Measurements from ENCODE around the gene CD6.

CD6 gene

GRCh38 chr11:61045271-61045670, 73.8 kb downstream of the CD6 start:
- DNase-seq (no peak), ATAC-seq (ENCODE audit: insufficient read depth, low read depth) (no peak)
- Histone ChIP-seq H3K79me2 (ENCODE audit: insufficient read depth, low read length) (no peaks in the 10 kb centered on the region), H3K4me3 (ENCODE audit: low read depth in 1 of 2, low read length in 2 of 2) (no peak overlapping the region), H3K9ac (ENCODE audit: low read depth, low read length) (no peak overlapping the region), H3K27me3 (ENCODE audit: insufficient read depth, low read length, poor library complexity) (peaks cover 19% of the 10 kb centered on the region), H3K4me1 (ENCODE audit: insufficient read depth, low read length) (no peaks in the 10 kb centered on the region), H3K36me3 (ENCODE audit: insufficient read depth, low read length) (no peaks in the 10 kb centered on the region), H3K4me2 (ENCODE audit: insufficient read depth, low read length) (no peak overlapping the region), H4K20me1 (ENCODE audit: insufficient read depth, low read length) (no peaks in the 10 kb centered on the region; the same call in 1 of the 2 replicates), H3K9me3 (ENCODE audit: insufficient read depth, low read length, severe bottlenecking) (no peaks in the 10 kb centered on the region), H3K27ac (ENCODE audit: low read length) (no peak overlapping the region), H2AFZ (ENCODE audit: low read depth, low read length) (no peak overlapping the region)
- TF ChIP-seq, protein P1, sequence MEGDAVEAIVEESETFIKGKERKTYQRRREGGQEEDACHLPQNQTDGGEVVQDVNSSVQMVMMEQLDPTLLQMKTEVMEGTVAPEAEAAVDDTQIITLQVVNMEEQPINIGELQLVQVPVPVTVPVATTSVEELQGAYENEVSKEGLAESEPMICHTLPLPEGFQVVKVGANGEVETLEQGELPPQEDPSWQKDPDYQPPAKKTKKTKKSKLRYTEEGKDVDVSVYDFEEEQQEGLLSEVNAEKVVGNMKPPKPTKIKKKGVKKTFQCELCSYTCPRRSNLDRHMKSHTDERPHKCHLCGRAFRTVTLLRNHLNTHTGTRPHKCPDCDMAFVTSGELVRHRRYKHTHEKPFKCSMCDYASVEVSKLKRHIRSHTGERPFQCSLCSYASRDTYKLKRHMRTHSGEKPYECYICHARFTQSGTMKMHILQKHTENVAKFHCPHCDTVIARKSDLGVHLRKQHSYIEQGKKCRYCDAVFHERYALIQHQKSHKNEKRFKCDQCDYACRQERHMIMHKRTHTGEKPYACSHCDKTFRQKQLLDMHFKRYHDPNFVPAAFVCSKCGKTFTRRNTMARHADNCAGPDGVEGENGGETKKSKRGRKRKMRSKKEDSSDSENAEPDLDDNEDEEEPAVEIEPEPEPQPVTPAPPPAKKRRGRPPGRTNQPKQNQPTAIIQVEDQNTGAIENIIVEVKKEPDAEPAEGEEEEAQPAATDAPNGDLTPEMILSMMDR (IDR thresholded peaks at IDR 0.05; ENCODE audit: borderline replicate concordance, extremely low read depth, low read length, poor library complexity, severe bottlenecking), result no peak
- no peak for TF ChIP-seq EZH2 (IDR thresholded peaks at IDR 0.05; ENCODE audit: borderline replicate concordance, low read depth, low read length, severe bottlenecking)

DNA sequence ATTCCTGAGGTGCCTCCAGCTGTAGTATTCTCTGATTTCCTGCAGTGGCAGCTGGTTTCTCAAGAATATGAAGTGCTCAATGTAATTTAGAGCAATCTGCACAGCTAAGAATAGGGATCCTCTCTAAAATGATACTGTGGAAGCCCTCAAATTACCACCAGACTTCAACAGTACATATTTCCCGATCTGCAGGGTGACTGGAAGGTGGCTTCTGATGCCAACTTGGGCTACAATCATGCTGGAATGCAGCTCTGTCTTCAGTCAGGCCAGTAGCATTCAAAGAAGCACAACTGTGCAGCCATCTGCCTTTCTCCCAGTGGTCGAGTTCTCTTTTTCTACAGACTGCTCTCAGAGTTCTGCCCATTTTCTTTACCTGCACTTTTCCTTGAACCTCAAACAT, 75.4 kb downstream of the CD6 start:
- H3K9ac ChIP-seq (ENCODE audit: low read depth, low read length), result no peak overlapping the region
- no peak overlapping the region for H3K4me3 ChIP-seq (ENCODE audit: low read depth in 1 of 2, low read length in 2 of 2)
- no peak overlapping the region for H3K4me2 ChIP-seq (ENCODE audit: insufficient read depth, low read length)
- TF ChIP-seq, protein P1 (IDR thresholded peaks at IDR 0.05; ENCODE audit: borderline replicate concordance, extremely low read depth, low read length, poor library complexity, severe bottlenecking), result no peak
- no peak for TF ChIP-seq EZH2 (IDR thresholded peaks at IDR 0.05; ENCODE audit: borderline replicate concordance, low read depth, low read length, severe bottlenecking)
- no peaks in the 10 kb centered on the region for H3K9me3 ChIP-seq (ENCODE audit: insufficient read depth, low read length, severe bottlenecking)
- H3K79me2 ChIP-seq (ENCODE audit: insufficient read depth, low read length), result no peaks in the 10 kb centered on the region
- DNase-seq, result no peak
- no peak for ATAC-seq (ENCODE audit: insufficient read depth, low read depth)
- H3K36me3 ChIP-seq (ENCODE audit: insufficient read depth, low read length), result no peaks in the 10 kb centered on the region
- H3K27me3 ChIP-seq (ENCODE audit: insufficient read depth, low read length, poor library complexity), result peaks cover 18% of the 10 kb centered on the region
- no peak overlapping the region for H2AFZ ChIP-seq (ENCODE audit: low read depth, low read length)
- H4K20me1 ChIP-seq (ENCODE audit: insufficient read depth, low read length), result no peaks in the 10 kb centered on the region; the same call in 1 of the 2 replicates
- no peaks in the 10 kb centered on the region for H3K4me1 ChIP-seq (ENCODE audit: insufficient read depth, low read length)
- H3K27ac ChIP-seq (ENCODE audit: low read length), result no peak overlapping the region

DNA sequence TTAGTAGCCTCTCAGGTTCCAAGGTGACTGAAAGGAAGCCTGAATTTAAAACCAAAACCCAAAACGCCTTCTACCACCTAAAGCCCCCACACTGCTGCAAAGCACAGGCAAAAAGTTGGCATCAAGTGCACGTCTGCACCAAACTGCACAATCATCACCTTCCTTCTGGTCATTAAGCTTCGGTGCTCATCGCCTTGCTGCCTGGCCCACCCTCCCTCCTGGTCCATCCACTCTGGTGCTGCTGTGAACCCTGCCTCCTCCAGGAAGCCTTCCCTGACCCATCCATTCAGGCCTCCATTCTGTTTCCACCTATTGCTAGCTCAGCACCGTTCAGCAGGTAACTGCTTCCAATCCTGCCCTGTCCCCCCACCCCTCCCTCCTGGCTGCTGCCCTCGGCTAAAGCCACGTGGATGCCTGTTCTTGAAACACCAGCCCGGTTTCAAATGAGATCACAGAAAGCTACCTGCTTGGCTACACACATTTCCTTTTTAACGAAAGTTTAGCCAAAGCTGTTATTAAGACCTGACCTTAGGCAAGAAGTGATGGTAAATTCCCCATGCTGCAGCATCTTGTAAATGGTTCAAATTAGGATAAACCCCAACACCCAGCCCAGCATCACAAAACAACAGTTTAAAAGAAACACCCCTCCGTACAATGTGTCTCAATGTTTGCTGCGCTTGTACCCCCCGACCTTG, 77.0 kb downstream of the CD6 start:
- Histone ChIP-seq H2AFZ (ENCODE audit: low read depth, low read length) (no peak overlapping the region), H4K20me1 (ENCODE audit: insufficient read depth, low read length) (no peaks in the 10 kb centered on the region; the same call in 1 of the 2 replicates), H3K79me2 (ENCODE audit: insufficient read depth, low read length) (no peaks in the 10 kb centered on the region), H3K36me3 (ENCODE audit: insufficient read depth, low read length) (no peaks in the 10 kb centered on the region), H3K9ac (ENCODE audit: low read depth, low read length) (no peak overlapping the region), H3K4me2 (ENCODE audit: insufficient read depth, low read length) (no peak overlapping the region), H3K4me3 (ENCODE audit: low read depth in 1 of 2, low read length in 2 of 2) (no peak overlapping the region), H3K27ac (ENCODE audit: low read length) (no peak overlapping the region), H3K27me3 (ENCODE audit: insufficient read depth, low read length, poor library complexity) (peaks cover 8% of the 10 kb centered on the region), H3K9me3 (ENCODE audit: insufficient read depth, low read length, severe bottlenecking) (no peaks in the 10 kb centered on the region), H3K4me1 (ENCODE audit: insufficient read depth, low read length) (no peaks in the 10 kb centered on the region)
- TF ChIP-seq, protein P1 (IDR thresholded peaks at IDR 0.05; ENCODE audit: borderline replicate concordance, extremely low read depth, low read length, poor library complexity, severe bottlenecking), result no peak
- no peak for TF ChIP-seq EZH2 (IDR thresholded peaks at IDR 0.05; ENCODE audit: borderline replicate concordance, low read depth, low read length, severe bottlenecking)
- no peak for ATAC-seq (ENCODE audit: insufficient read depth, low read depth)
- no peak for DNase-seq

All from DND-41 (cell line).